ENCODE data around the gene PLXDC1.

- TF ChIP-seq CTCF (IDR thresholded peaks at IDR 0.05; ENCODE audit: low read depth, low read length, poor library complexity, severe bottlenecking) = no peak
- no peak for TF ChIP-seq EZH2phosphoT487 (IDR thresholded peaks at IDR 0.05; ENCODE audit: borderline replicate concordance, low read length)
These were observed 7.2 kb upstream of the PLXDC1 start for GRCh38 chr17:39158623-39159022.
